Osteoblast (primary cell): ENCODE results near the gene CYP27B1. TPM values are rescaled to one million over a fixed set of nuclear protein-coding genes. Genes with fewer than 3 reads are reported as not detected.

ENCODE experiments used
- DNase-seq: peaks from one replicate; pipeline ENCODE4 v3.0.0; 2011; ENCODE audit warnings: low spot score, mixed read lengths; ENCODE audit not compliant: insufficient read length; ENCODE audit errors: missing footprints
- H2AFZ ChIP-seq: 2 replicates; pipeline ENCODE4 v1.6.0; 2011; ENCODE audit warnings: mild to moderate bottlenecking, low read length
- H3K27ac ChIP-seq: 2 replicates; pipeline ENCODE4 v1.5.1; 2011; ENCODE audit warnings: mild to moderate bottlenecking, low read depth, low read length, moderate library complexity
- H3K27me3 ChIP-seq: 2 replicates; pipeline ENCODE4 v1.6.0; 2012; ENCODE audit warnings: mild to moderate bottlenecking, control low read depth, inconsistent platforms, low read length, moderate library complexity; ENCODE audit not compliant: insufficient read depth
- H3K36me3 ChIP-seq: 2 replicates; pipeline ENCODE4 v1.5.1; 2011; ENCODE audit warnings: mild to moderate bottlenecking, low read length, control low read depth, moderate library complexity; ENCODE audit not compliant: insufficient read depth
- H3K4me1 ChIP-seq: 2 replicates; pipeline ENCODE4 v1.5.1; 2011; ENCODE audit warnings: mild to moderate bottlenecking, low read length, control low read depth, moderate library complexity; ENCODE audit not compliant: insufficient read depth
- H3K4me2 ChIP-seq: 2 replicates; pipeline ENCODE4 v1.6.0; 2011; ENCODE audit warnings: mild to moderate bottlenecking, low read length; ENCODE audit not compliant: insufficient read depth
- H3K4me3 ChIP-seq: fragments of 200-600 bp; sonication (generic); 3 replicates; pipeline ENCODE4 v1.5.1; 2012; ENCODE audit warnings: mild to moderate bottlenecking, low read length, inconsistent platforms; ENCODE audit not compliant: insufficient read depth
- H3K79me2 ChIP-seq: 2 replicates; pipeline ENCODE4 v1.6.0; 2012; ENCODE audit warnings: mild to moderate bottlenecking, low read length, control low read depth, inconsistent platforms; ENCODE audit not compliant: insufficient read depth
- H3K9me3 ChIP-seq: 2 replicates; pipeline ENCODE4 v1.5.1; 2011; ENCODE audit warnings: low read depth, low read length, control low read depth
- H4K20me1 ChIP-seq: 2 replicates; pipeline ENCODE4 v1.6.0; 2012; ENCODE audit warnings: mild to moderate bottlenecking, low read length, control low read depth; ENCODE audit not compliant: insufficient read depth
- CTCF ChIP-seq: IDR thresholded peaks from 2 replicates; pipeline ENCODE4 v1.5.1; 2011; ENCODE audit warnings: mild to moderate bottlenecking, low read depth, low read length, moderate library complexity; ENCODE audit errors: extremely low read depth
- total RNA-seq: library from RNA; depleted of rRNA; stranded (reverse); fragments of >200 nt; gene quantifications from 2 replicates; pipeline ENCODE4 v1.2.3, GENCODE V29; 2012

CYP27B1 gene
- total RNA-seq, 1 donor = 0.36 TPM

GRCh38 chr12:57737467-57738460, 29.1 kb downstream of the CYP27B1 start:
- no peaks in the 10 kb centered on the region for H3K9me3 ChIP-seq
- no peak overlapping the region for H3K27ac ChIP-seq
- TF ChIP-seq CTCF = peak; percentile 8
- no peaks in the 10 kb centered on the region for H3K79me2 ChIP-seq
- peak; percentile 93 for DNase-seq
- peaks cover 9% of the 10 kb centered on the region for H3K4me1 ChIP-seq
- H3K4me3 ChIP-seq = peak overlapping the region; percentile 16
- H3K27me3 ChIP-seq = peaks cover 90% of the 10 kb centered on the region
- H3K4me2 ChIP-seq = peak overlapping the region; percentile 43
- no peaks in the 10 kb centered on the region for H3K36me3 ChIP-seq
- H4K20me1 ChIP-seq = peaks cover 4% of the 10 kb centered on the region
- H2AFZ ChIP-seq = no peak overlapping the region

GRCh38 chr12:57736741-57737466, 30.0 kb downstream of the CYP27B1 start:
- Histone ChIP-seq H3K27ac (no peak overlapping the region), H3K4me3 (peak overlapping the region; percentile 52), H3K9me3 (no peaks in the 10 kb centered on the region), H3K79me2 (no peaks in the 10 kb centered on the region), H3K4me2 (peak overlapping the region; percentile 58), H4K20me1 (peaks cover 4% of the 10 kb centered on the region), H3K4me1 (peaks cover 9% of the 10 kb centered on the region), H3K36me3 (no peaks in the 10 kb centered on the region), H3K27me3 (peaks cover 82% of the 10 kb centered on the region), H2AFZ (no peak overlapping the region)
- TF ChIP-seq CTCF = no peak
- DNase-seq = peak; percentile 89

DNA sequence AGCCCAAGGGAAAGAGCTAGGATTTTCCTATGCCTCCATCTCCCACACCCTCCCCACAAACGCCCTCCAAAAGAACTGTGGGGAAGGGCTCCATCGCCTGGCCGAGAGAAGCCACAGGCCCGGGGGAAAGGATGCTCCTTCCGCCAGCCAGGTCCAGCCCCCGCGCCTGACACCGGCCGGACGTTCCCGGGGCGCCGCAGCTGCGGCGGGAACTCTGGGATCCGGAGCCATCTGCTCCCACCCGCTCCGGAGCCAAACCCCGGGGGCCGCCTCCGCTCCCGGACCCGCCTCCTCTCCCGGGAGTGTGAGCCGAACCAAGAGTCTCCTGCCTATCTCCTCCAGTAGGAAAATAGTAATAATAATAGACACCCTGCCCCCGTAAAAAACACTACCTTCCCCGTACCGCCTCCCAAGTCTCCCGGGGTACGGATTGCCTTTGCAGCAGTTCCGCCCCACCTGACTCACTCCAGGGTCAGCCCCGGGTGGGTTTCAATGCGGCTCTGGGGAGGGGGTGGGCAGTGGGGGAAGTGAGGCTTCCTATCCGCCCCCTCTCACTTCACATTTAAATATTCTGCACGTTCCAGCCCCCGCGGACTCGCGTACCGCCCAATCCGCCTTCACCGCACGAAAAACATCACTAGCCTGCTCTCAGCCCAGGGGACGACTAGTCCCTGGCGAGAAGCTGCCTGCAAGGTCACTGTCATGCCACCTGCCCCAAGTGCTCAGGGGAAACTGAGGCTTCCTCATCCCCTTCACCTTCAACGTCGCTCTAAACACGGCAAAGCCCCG, 30.7 kb downstream of the CYP27B1 start:
- Histone ChIP-seq H3K4me1 (peaks cover 9% of the 10 kb centered on the region), H3K9me3 (no peaks in the 10 kb centered on the region), H3K4me3 (peak overlapping the region; percentile 52), H3K79me2 (no peaks in the 10 kb centered on the region), H3K36me3 (no peaks in the 10 kb centered on the region), H3K27ac (no peak overlapping the region), H3K27me3 (peaks cover 78% of the 10 kb centered on the region), H3K4me2 (peak overlapping the region; percentile 58), H4K20me1 (peaks cover 4% of the 10 kb centered on the region), H2AFZ (peak overlapping the region; percentile 25)
- peak; percentile 29 for TF ChIP-seq CTCF
- DNase-seq = peak; percentile 95
